Esophagus mucosa (tissue), 1 donor: ENCODE results near the gene LYPD6B. TPM values are rescaled to one million over a fixed set of nuclear protein-coding genes. Genes with fewer than 3 reads are reported as not detected.

ENCODE experiments used
- ATAC-seq: fragments of 200-7000 bp; cut with Tn5 transposase; one replicate; pipeline ENCODE4 v1.9.1; 2020
- total RNA-seq: library from RNA; stranded (reverse); gene quantifications from one replicate; pipeline ENCODE4 v1.2.4, GENCODE V29; 2023
- donor health status: DM: yes; HTN: yes; CAD: no.

LYPD6B gene
- total RNA-seq, 1 donor from 2014 or later = 3.2 TPM

- no peak for ATAC-seq
Observed at GRCh38 chr2:149077861-149078260, 39.4 kb downstream of the LYPD6B start.

DNA sequence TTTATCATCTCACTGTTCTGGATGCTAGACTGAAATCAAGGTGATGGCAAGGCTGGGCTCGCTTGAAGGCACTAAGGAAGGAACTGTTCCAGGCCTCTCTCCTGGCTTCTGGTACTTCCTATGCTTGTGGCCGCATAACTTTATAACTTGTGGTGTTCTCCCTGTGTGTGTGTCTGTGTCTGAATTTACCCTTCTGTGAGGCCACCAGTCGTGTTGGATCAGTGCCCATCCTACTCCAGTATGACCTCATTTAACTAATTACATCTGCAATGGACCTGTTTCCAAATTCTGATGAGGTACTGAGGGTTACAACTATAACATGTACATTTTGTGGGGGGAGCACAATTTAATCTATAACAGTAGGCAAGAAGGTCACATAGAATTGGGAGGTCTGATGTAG is 41.6 kb downstream of the LYPD6B start:
- ATAC-seq = no peak

DNA sequence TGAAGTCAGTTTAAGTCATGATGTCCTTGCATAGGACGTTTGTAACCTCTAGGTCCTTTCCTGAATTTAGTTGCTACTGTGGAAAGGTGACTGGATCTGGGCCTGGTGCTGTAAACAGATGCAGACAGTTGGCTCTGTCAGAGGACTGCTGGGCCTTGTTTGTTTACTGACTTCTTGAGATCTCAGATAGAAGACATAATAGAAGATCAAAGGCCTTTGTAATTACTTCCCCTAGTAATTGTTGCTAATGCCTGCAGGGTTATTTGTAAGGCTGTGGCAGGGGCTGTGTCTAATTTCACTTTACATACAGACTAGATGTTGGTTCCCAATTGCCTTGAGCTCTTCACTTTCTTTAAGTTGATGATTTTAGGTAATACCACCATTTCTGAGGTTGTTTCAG is 42.5 kb downstream of the LYPD6B start:
- no peak for ATAC-seq

- no peak for ATAC-seq
Observed at GRCh38 chr2:149082079-149082478, 43.6 kb downstream of the LYPD6B start.

DNA sequence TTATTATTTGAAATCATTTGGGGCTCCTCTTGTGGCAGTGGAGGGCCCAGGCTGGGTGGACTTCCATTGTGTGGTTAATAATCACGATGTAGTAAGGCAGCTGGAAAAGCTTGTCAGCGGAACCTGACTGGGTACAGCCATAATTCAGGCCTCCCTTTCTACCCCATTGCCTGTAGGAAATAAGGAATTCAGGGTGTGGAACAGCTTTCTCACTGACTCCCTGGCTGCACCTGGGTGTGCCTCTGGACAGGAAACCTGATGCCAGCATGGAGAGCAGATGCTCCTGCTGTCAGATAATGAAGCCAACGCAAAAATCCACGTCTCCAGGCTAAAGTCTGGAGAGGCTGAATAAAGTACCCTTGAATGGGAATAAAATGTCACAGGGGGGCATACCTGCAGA is 44.2 kb downstream of the LYPD6B start:
- no peak for ATAC-seq

DNA sequence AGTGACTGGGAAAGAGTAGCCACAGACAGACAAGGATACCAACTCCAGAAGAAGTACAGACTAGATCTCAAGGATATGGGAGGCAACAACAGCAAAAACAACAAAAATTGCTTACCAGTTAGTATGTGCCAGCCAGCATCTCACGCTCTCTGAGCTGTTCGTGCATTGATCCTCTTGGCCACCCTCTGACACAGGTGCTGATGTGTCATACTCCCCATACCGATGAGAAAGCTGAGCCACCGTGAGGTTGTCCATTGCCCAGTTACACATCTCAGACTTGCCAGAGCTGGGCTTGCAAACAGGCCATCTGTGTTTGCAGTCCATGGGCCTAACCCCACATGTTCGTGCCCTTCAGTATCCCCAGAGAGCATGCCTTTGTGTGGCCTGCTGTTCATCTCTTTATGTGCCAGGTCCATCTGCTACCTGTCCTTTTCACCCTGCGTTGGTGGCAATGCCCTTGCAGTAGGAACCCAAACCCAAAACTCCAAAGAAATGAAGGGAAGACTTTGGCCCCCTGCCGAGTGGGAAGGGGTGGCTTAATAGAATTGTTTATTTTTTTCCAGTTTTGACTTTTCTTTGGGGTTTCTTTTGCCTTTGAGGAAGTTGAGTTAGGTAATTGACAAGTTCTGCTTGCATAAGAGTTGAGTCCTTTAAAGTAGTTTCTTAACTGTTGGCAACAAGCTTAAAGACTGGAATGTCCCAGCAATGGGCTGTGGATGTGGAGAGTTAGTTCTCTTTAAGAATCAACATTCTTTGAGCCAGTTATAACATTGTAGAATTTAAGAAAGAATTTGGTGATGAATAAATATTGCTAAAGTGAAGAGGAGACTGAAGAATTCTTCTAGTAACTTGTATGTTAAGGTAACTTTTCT is 46.7 kb downstream of the LYPD6B start:
- ATAC-seq = no peak

DNA sequence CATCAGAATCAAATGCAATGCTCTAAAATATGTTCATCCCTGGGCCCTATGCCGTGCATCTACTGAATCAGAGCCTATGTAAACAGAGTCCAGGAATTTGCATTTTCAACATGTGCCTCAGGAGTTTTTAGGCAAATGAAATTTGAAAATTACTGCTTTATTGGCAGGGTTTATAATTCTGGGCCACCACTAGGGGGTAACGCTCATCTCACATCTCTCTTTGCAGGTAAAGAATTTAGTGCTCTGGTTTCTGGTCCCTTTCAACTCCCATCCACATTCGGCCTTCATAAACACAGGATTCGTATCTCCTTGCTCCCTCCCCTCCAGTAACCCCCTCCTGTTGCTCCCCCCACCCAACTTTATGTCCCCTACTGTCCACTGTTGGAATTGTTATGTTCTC is 49.3 kb downstream of the LYPD6B start:
- no peak for ATAC-seq

DNA sequence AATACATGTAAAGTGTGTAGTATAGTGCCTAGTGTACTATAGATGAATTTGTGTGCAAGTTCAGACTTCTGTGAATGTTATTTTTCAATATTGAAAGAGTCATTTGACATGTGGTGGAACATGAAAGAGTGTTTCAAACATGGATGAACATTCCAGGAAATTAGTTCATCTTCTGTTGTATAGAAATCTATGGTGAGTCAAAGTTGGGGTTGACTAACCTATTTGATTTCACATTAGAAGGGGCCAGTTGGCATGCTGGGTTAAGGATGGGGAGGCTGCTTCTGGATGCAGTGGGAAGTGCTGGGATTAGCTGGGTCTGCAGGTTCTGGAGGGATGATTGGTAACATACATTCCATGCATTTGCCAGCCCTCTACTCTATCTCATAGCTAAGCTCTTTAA is 50.6 kb downstream of the LYPD6B start:
- ATAC-seq = no peak

- no peak for ATAC-seq
Observed at GRCh38 chr2:149090706-149091105, 52.2 kb downstream of the LYPD6B start.

- ATAC-seq = no peak
Observed at GRCh38 chr2:149093579-149093978, 55.1 kb downstream of the LYPD6B start.

GRCh38 chr2:149094217-149095015 is 55.9 kb downstream of the LYPD6B start:
- ATAC-seq = no peak

DNA sequence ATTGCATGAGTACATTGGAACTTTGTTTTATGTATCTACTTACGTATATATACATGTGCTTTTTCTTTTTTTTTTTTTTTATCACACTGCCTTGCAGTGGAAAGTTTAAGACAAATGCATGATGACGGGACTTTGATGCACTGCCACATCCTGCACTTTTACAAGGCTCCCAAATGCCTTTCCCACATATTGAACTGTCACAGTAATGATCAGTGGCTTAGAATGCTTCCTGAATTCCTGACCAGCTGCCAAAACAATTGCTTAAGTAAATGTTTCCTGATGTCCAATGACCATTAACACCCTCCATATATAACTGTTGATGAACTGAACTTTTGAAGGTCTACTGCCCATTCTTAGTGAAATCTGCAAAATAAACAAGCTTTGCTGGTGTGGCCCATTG is 60.2 kb downstream of the LYPD6B start:
- ATAC-seq = no peak

DNA sequence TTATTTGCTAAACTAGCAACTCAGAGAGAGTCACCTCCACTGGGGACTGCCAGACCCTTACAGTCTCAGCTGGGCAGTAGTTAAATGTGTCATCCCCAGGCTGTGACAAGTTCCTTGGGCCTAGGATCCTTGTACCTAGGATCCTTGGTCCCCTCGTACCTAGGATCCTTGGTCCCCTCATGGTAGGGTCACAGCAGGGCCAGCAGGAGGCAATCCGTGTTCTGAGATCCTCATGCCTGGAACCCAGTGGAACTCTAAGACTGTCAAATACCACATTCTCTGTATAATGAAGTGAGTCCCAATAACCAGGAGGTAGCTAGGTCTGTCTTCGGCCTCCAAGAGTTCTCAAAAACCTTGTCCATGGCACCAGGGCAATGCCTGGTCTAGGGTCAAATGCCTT is 60.8 kb downstream of the LYPD6B start:
- no peak for ATAC-seq

- no peak for ATAC-seq
Observed at GRCh38 chr2:149100739-149101699, 62.5 kb downstream of the LYPD6B start.

DNA sequence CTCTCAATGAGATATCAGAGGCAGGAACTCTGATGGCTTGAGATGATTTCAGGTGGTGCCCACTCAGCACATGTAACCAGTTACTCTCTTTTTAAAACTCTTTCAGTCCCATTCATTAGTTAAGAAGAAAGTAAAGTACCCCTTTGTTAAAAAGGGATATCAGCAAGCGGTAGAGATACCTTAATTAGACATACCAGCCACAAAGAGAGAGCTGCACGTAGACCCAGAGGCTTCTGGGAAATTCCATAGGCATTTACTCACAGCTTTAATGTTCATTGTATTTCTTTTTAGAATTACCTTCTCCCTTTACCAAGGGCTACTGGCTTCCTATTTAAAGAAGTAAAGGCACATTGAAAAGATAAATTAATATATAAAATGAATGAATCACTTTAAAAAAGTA is 63.3 kb downstream of the LYPD6B start:
- ATAC-seq = no peak

GRCh38 chr2:149103081-149103620 is 64.7 kb downstream of the LYPD6B start:
- no peak for ATAC-seq

DNA sequence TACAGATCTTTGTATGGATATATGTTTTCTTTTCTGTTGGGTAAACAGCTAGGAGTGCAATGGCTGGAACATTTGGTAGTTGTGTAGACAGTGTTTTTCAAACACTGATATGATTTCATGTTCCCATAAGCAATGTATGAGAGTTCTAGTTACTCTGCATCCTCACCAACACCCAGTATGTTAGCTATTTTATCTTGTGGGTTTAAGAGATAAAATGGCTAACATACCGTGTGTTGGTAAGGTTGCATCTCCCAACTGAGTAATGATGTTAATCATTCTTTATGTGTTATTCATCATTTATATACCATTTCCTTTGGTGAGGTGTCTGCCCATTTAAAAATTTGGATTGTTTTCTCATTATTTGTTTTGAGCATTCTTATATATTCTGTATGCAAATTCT is 65.7 kb downstream of the LYPD6B start:
- ATAC-seq = no peak

DNA sequence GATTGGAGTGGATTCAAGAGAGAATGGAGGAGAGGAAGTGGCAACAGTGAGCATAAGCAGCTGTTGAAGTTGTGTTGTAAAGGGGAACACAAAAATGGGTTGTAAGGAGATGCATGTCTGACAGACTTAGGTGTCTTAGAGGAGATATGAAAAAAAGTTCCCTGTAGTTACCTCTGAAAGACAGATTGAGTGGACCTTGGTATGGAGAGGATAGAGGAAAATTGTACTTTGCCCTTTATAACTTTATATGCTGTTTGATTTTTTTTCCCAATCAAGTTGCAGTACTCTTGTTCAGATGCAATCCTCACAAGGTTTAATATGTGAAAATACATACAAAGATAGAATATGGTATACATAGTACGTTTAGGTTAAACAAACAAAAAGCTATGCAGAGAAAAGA is 73.6 kb downstream of the LYPD6B start:
- ATAC-seq = no peak

DNA sequence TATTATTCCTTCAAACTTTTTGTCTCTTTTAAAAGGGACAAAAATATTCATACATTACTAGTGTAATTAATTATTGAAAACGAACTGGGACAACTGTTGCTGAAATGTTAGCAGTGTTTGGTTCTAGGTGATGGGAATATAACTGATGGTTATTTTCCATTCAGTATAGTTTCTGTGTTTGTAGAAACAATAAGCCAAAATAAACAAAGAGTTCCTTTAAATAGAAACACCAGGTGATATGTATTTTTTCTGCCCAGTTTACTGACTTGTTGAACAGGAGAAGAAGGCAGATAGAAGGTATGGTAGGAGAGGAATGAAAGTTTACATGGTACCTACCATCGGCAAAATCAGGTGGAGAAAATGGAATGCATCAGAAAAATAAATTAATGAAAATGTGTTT is 74.2 kb downstream of the LYPD6B start:
- no peak for ATAC-seq

GRCh38 chr2:149115781-149116180 is 77.3 kb downstream of the LYPD6B start:
- ATAC-seq = no peak

DNA sequence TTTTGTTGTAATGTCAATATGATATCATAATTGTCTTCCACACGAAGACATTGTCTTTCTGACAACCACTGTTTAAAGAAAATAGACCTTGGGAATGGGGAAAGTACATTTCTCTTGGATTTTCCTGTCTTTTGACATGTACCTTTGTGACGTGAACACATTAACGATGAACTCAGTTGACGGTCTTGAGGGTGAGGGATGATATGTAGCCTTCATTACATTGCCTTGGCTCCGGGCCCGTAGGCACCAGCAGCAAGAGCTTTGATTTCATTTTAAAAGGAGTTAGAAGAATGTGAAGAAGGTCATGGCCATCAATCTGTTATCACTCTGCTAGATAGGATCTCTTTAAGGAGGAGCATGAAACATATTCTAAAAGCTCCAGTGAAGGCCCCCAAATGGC is 80.9 kb downstream of the LYPD6B start:
- ATAC-seq = no peak

- no peak for ATAC-seq
Observed at GRCh38 chr2:149122516-149122915, 84.0 kb downstream of the LYPD6B start.
